Activated CD4-positive, alpha-beta T cell treated with anti-CD3 and anti-CD28 coated beads for 1 hour (primary cell): ENCODE measurements around the gene LPGAT1.
"Not testable (repeated sequence)": the region's sequence is repeated elsewhere in the genome, so short reads cannot be mapped to it uniquely, and the experiment has no call there.

ENCODE experiments used
- DNase-seq: peaks from one replicate; pipeline ENCODE4 v3.0.0-alpha.2; 2020

Gene LPGAT1

DNA sequence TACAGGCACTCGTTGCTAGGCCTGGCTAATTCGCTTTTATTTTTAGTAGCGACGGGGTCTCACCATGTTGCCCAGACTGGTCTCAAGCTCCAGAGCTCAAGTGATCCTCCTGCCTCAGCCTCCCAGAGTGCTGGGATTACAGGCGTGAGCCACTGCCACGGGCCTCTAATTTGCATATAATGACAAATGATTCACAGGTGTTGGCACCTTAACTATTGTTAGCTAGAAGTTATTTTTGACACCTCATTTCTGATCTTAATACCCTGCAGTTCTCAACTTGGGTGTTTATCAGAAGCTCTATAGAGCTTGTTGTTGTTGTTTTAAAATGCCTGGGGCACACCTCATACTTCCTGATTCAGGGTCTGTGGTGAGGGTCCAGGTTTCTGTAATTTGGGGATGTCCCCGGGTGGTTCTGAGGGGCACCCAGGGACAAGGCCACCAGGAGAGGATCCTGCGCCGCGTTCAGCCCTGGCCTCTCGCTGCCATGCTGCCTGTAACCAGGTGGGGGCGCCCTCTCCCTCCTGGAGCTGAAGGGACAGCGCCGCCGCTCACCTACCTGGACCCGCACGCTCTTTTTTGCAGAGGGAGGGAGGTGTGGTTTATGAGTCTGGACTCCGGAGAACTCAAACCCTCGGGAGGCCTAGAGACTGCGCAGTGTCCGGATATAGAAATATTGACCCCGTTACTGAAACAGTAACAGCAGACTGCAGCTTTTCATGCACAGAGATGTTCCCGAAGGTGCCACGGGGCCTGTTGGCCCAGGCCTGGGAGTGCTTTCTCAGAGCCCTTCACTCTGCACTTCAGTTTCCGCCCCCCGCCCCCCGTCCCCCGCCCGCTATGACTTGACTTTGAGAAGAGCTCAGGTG, 132.2 kb downstream of the LPGAT1 start:
- DNase-seq: peak; percentile 67

DNA sequence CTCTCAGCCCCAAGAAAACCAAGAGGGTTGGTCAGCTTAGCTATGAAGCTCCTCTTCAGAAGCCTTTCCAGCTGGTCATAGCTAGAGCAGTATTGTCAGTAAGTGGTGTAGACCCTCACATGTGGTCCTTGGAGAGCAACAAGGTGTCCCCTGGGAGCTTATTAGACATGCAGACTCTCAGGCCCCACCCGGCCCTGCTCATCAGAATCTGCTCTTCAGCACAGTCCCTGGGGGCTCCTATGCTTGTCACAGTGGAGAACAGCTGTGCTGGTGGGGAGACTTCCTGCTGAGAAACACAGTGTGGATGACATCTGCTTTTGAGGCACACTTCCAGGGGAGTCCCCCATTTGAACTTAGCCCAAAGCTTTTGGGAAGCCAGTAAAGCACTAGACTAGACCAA, 133.2 kb downstream of the LPGAT1 start:
- no peak for DNase-seq

DNA sequence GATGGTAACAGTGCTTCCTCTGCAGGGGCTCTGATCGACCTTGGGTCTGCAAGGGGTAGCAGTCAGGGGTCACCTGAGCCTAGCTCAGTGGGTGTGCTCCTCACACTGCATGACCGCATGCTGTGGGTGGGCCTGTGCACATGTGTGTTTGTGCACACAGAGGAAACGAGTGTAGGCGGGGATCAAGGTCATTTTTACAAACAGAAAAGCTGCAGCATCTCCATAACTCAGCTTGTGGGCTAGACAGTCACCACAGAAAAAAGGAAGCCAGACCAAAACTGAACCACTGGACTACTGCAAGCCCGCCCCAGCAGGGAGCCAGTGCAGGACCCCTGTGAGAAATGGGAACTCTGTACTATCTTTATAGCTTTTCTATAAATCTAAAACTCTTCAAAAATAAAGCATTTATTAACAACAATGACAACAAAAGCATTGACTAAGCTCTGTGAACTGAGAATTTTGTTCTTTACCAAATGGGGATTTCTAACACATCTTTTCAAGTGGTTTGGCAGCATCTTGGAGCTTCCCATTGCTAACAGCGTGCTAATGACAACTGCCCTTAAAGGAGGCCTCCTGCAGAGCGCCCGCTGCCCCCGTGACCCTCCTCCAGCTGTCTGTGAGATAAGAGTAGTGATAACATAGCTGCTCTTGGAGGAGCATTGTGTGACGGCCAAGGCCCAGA, 135.3 kb downstream of the LPGAT1 start:
- no peak for DNase-seq

DNA sequence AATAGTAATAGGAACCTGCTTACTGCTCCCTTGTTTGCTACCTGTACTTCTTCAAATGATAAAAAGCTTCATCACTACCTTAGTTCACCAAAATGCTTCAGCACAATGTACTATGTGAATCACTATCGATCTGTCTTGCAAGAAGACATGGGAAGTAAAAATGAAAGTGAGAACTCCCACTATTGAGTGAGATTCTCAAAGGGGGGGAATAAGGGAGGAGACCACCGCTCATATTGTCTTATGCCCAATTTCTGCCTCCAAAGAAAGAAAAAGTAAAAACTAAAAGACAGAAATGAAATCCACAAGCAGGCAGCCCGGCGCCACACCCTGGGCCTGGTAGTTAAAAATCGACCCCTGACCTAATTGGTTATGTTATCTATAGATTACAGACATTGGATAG, 136.7 kb downstream of the LPGAT1 start:
- DNase-seq: not testable (repeated sequence)
